GM21381 (cell line): ENCODE measurements around the gene CLDN1.

Experiments used
- ATAC-seq: cut with Tn5 transposase; IDR thresholded peaks from one replicate; pipeline ENCODE4 v1.9.1; 2021; ENCODE audit warnings: mild to moderate bottlenecking, moderate library complexity; ENCODE audit not compliant: unreplicated experiment

The CLDN1 gene

GRCh38 chr3:190336516-190337189 is 14.4 kb upstream of the CLDN1 start:
- no peak for ATAC-seq

GRCh38 chr3:190333961-190334360 is 11.7 kb upstream of the CLDN1 start:
- no peak for ATAC-seq

- no peak for ATAC-seq
These were observed 8.9 kb upstream of the CLDN1 start for GRCh38 chr3:190330936-190331734.

- no peak for ATAC-seq
These were observed 4.7 kb upstream of the CLDN1 start for GRCh38 chr3:190326930-190327329.

GRCh38 chr3:190326361-190326760 is 4.1 kb upstream of the CLDN1 start:
- ATAC-seq = no peak

- ATAC-seq = no peak
These were observed 3.7 kb upstream of the CLDN1 start for GRCh38 chr3:190325923-190326322.

GRCh38 chr3:190323246-190323626 is 990 bp upstream of the CLDN1 start:
- no peak for ATAC-seq

GRCh38 chr3:190322604-190323245 is 479 bp upstream of the CLDN1 start:
- no peak for ATAC-seq

- ATAC-seq = no peak
These were observed 1.5 kb downstream of the CLDN1 start for GRCh38 chr3:190320594-190321362.

GRCh38 chr3:190319660-190320059 is 2.6 kb downstream of the CLDN1 start:
- no peak for ATAC-seq

GRCh38 chr3:190318666-190319065 is 3.6 kb downstream of the CLDN1 start:
- no peak for ATAC-seq

- no peak for ATAC-seq
These were observed 7.5 kb downstream of the CLDN1 start for GRCh38 chr3:190314741-190315140.

- no peak for ATAC-seq
These were observed 12.8 kb downstream of the CLDN1 start for GRCh38 chr3:190309414-190309813.

- no peak for ATAC-seq
These were observed 14.1 kb downstream of the CLDN1 start for GRCh38 chr3:190308154-190308553.

GRCh38 chr3:190307164-190307545 is 15.1 kb downstream of the CLDN1 start:
- no peak for ATAC-seq

GRCh38 chr3:190306513-190307163 is 15.6 kb downstream of the CLDN1 start:
- no peak for ATAC-seq

- ATAC-seq = no peak
These were observed 16.2 kb downstream of the CLDN1 start for GRCh38 chr3:190306026-190306425.

- ATAC-seq = no peak
These were observed 16.8 kb downstream of the CLDN1 start for GRCh38 chr3:190305406-190305805.

GRCh38 chr3:190303884-190304283 is 18.4 kb downstream of the CLDN1 start:
- ATAC-seq = no peak

GRCh38 chr3:190302212-190302867 is 19.9 kb downstream of the CLDN1 start:
- ATAC-seq = no peak
